ENCODE measurements around the gene VPS4B.

The VPS4B gene

DNA sequence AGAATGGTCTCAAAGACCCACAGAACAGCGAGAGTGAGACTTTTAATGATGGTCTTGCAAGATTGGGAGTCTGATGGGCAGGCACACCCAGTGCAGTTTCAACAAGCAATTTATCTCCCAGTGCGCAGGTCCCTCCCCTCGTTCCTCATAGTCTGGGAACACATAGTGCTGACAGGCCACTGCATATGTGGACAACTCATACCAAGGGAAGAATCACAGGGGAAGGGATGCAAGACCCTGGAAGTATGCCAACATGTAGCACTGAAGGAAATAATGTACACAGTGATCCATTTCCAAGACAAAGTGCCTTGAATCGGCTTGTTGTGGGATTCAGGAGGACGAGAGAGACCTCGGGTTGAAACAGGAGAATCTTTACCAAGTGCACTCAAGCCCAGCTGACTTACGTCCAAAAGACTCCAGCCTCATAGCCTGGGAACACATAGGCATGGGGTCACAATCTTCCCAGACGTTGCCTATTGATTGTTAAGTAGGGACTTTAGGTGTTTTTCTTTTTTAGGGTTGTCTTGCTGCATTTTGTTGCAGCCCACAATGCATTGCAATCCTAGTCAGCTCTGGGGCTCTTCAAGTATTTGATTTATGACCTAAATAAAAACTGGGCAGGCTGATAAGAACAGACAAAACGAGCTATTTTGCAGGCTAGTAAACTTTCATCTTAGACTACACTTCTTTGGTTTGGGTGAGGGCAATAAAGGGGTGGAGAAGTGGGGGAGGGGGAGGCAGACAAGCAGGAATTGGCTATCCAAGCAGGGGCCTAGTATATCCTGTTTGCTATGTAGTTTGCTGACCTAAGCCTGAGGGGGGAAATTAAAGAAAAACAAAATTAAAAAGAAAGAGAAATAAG, 29.8 kb upstream of the VPS4B start:
- no peaks in the 10 kb centered on the region for H3K9me3 ChIP-seq (ENCODE audit: control insufficient read depth in 2 of 2, low read length in 2 of 2)
- no peak overlapping the region for H3K27ac ChIP-seq (ENCODE audit: low read length)
- H3K9ac ChIP-seq (ENCODE audit: low read length in 2 of 2), result no peak overlapping the region
- no peaks in the 10 kb centered on the region for H3K27me3 ChIP-seq (ENCODE audit: control insufficient read depth in 1 of 2, insufficient read depth in 2 of 2, low read length in 2 of 2)
- no peaks in the 10 kb centered on the region for H3K36me3 ChIP-seq (ENCODE audit: control insufficient read depth in 2 of 2, insufficient read depth in 2 of 2, low read length in 2 of 2)
- H3K4me3 ChIP-seq (ENCODE audit: low read length in 2 of 2), result no peak overlapping the region
- peaks cover 2% of the 10 kb centered on the region for H3K4me1 ChIP-seq (ENCODE audit: control insufficient read depth, insufficient read depth, low read length)

DNA sequence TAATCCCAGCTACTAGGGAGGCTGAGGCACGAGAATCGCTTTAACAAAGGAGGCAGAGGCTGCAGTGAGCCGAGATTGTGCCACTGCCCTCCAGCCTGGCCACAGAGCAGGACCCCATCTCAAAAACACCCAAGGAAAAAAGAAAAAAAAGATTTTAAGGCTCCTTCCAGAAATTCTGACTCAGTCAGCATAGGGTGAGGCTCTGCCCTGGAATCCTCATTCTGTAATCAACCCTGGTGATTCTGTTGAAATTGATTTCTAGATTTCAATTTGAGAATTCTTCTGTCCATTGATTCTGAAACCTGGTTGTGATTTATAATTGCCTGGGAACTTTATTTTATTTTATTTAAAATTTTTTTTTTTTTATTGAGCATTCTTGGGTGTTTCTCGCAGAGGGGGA, 27.1 kb upstream of the VPS4B start:
- Histone ChIP-seq H3K27ac (ENCODE audit: low read length) (no peak overlapping the region), H3K9ac (ENCODE audit: low read length in 2 of 2) (no peak overlapping the region), H3K4me3 (ENCODE audit: low read length in 2 of 2) (no peak overlapping the region), H3K36me3 (ENCODE audit: control insufficient read depth in 2 of 2, insufficient read depth in 2 of 2, low read length in 2 of 2) (no peaks in the 10 kb centered on the region), H3K9me3 (ENCODE audit: control insufficient read depth in 2 of 2, low read length in 2 of 2) (no peaks in the 10 kb centered on the region), H3K4me1 (ENCODE audit: control insufficient read depth, insufficient read depth, low read length) (peaks cover 2% of the 10 kb centered on the region), H3K27me3 (ENCODE audit: control insufficient read depth in 1 of 2, insufficient read depth in 2 of 2, low read length in 2 of 2) (no peaks in the 10 kb centered on the region)

DNA sequence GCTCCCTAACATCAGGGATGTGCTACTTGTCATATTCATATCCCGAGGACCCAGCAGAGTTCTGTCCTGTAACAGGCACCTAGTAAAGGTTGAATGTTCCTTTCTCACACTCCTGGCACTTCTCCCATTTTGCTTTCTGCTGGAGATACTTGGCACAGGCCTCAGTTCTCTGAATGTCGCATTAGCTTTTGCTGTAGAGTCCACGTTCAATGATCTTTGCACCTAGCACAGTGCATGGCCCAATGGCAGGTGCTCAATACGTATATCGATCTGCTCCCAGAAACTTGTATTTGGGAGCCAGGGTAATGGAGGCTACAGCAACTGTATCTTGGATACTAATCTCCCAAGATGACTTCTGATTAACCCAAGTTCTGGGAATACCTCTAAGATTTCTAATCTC, 24.8 kb upstream of the VPS4B start:
- Histone ChIP-seq H3K4me1 (ENCODE audit: control insufficient read depth, insufficient read depth, low read length) (peaks cover 2% of the 10 kb centered on the region), H3K27ac (ENCODE audit: low read length) (no peak overlapping the region), H3K36me3 (ENCODE audit: control insufficient read depth in 2 of 2, insufficient read depth in 2 of 2, low read length in 2 of 2) (no peaks in the 10 kb centered on the region), H3K9me3 (ENCODE audit: control insufficient read depth in 2 of 2, low read length in 2 of 2) (no peaks in the 10 kb centered on the region), H3K27me3 (ENCODE audit: control insufficient read depth in 1 of 2, insufficient read depth in 2 of 2, low read length in 2 of 2) (no peaks in the 10 kb centered on the region), H3K4me3 (ENCODE audit: low read length in 2 of 2) (no peak overlapping the region), H3K9ac (ENCODE audit: low read length in 2 of 2) (no peak overlapping the region)

DNA sequence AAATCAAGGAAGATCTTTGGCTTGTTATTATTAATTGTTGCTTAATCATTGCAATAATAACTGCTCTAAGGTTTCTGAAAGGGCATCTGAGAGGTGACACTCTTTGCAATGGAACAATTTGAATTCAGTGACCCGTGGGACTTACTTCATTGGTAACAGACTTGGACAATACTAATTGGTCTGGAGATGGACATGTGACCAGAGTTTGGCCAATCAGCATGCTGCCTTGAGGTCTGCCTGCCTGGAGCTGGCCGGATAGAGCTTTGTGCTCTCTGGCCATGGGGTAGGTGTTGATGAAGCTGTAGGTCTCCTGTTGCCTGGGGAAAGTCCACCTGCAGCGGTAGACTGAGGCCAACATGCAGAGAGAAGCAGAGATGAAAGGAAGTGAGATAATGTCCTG, 24.0 kb upstream of the VPS4B start:
- Histone ChIP-seq H3K4me1 (ENCODE audit: control insufficient read depth, insufficient read depth, low read length) (no peaks in the 10 kb centered on the region), H3K36me3 (ENCODE audit: control insufficient read depth in 2 of 2, insufficient read depth in 2 of 2, low read length in 2 of 2) (no peaks in the 10 kb centered on the region), H3K9me3 (ENCODE audit: control insufficient read depth in 2 of 2, low read length in 2 of 2) (no peaks in the 10 kb centered on the region), H3K9ac (ENCODE audit: low read length in 2 of 2) (no peak overlapping the region), H3K27ac (ENCODE audit: low read length) (no peak overlapping the region), H3K4me3 (ENCODE audit: low read length in 2 of 2) (no peak overlapping the region), H3K27me3 (ENCODE audit: control insufficient read depth in 1 of 2, insufficient read depth in 2 of 2, low read length in 2 of 2) (no peaks in the 10 kb centered on the region)

GRCh38 chr18:63445037-63445436, 22.8 kb upstream of the VPS4B start:
- no peaks in the 10 kb centered on the region for H3K9me3 ChIP-seq (ENCODE audit: control insufficient read depth in 2 of 2, low read length in 2 of 2)
- H3K36me3 ChIP-seq (ENCODE audit: control insufficient read depth in 2 of 2, insufficient read depth in 2 of 2, low read length in 2 of 2), result no peaks in the 10 kb centered on the region
- no peak overlapping the region for H3K9ac ChIP-seq (ENCODE audit: low read length in 2 of 2)
- no peaks in the 10 kb centered on the region for H3K4me1 ChIP-seq (ENCODE audit: control insufficient read depth, insufficient read depth, low read length)
- H3K27ac ChIP-seq (ENCODE audit: low read length), result no peak overlapping the region
- no peaks in the 10 kb centered on the region for H3K27me3 ChIP-seq (ENCODE audit: control insufficient read depth in 1 of 2, insufficient read depth in 2 of 2, low read length in 2 of 2)
- H3K4me3 ChIP-seq (ENCODE audit: low read length in 2 of 2), result no peak overlapping the region

DNA sequence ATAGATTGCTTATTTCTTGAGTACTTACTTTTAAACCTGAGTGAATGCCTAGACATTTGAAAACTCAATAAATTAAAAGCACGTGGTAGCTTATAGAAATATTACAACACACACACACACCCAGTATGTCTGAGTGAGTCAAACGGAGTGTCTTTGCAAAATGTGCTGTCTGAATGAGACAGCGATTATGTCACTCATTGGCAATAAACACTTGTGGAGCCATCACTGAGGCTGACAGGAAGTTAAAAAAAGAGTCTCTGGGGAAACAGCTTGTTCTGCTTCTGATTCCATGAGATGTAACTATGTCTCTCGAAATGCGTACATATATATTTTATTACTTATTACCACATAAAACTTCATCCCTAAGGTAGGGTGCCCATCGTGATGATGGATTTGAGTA, 22.3 kb upstream of the VPS4B start:
- Histone ChIP-seq H3K27ac (ENCODE audit: low read length) (no peak overlapping the region), H3K9ac (ENCODE audit: low read length in 2 of 2) (no peak overlapping the region), H3K36me3 (ENCODE audit: control insufficient read depth in 2 of 2, insufficient read depth in 2 of 2, low read length in 2 of 2) (no peaks in the 10 kb centered on the region), H3K4me1 (ENCODE audit: control insufficient read depth, insufficient read depth, low read length) (no peaks in the 10 kb centered on the region), H3K4me3 (ENCODE audit: low read length in 2 of 2) (no peak overlapping the region), H3K27me3 (ENCODE audit: control insufficient read depth in 1 of 2, insufficient read depth in 2 of 2, low read length in 2 of 2) (no peaks in the 10 kb centered on the region), H3K9me3 (ENCODE audit: control insufficient read depth in 2 of 2, low read length in 2 of 2) (no peaks in the 10 kb centered on the region)

DNA sequence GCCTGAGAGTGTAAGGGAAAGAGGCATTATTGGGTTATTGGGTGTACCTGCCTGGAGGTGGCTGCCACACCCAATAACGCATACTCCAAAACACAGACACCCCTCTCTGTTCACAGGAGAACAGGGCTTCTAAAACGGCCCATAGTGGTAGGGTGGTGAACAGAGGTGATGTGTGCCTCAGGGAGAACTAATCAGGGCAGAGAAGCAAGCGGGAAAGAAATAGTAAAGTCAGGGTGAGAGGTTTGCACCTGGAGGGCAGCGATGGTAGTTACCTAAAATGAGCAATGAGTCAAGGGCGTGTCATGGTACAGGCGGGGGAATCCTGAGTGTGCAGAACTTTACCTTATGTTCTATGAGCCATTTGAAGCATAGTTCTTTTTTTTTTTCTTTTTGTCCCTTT, 21.6 kb upstream of the VPS4B start:
- Histone ChIP-seq H3K4me3 (ENCODE audit: low read length in 2 of 2) (no peak overlapping the region), H3K27me3 (ENCODE audit: control insufficient read depth in 1 of 2, insufficient read depth in 2 of 2, low read length in 2 of 2) (no peaks in the 10 kb centered on the region), H3K9me3 (ENCODE audit: control insufficient read depth in 2 of 2, low read length in 2 of 2) (no peaks in the 10 kb centered on the region), H3K4me1 (ENCODE audit: control insufficient read depth, insufficient read depth, low read length) (peaks cover 3% of the 10 kb centered on the region), H3K36me3 (ENCODE audit: control insufficient read depth in 2 of 2, insufficient read depth in 2 of 2, low read length in 2 of 2) (no peaks in the 10 kb centered on the region), H3K27ac (ENCODE audit: low read length) (no peak overlapping the region), H3K9ac (ENCODE audit: low read length in 2 of 2) (no peak overlapping the region)

- Histone ChIP-seq H3K27me3 (ENCODE audit: control insufficient read depth in 1 of 2, insufficient read depth in 2 of 2, low read length in 2 of 2) (no peaks in the 10 kb centered on the region), H3K36me3 (ENCODE audit: control insufficient read depth in 2 of 2, insufficient read depth in 2 of 2, low read length in 2 of 2) (no peaks in the 10 kb centered on the region), H3K4me1 (ENCODE audit: control insufficient read depth, insufficient read depth, low read length) (peaks cover 3% of the 10 kb centered on the region), H3K9ac (ENCODE audit: low read length in 2 of 2) (no peak overlapping the region), H3K27ac (ENCODE audit: low read length) (no peak overlapping the region), H3K9me3 (ENCODE audit: control insufficient read depth in 2 of 2, low read length in 2 of 2) (no peaks in the 10 kb centered on the region), H3K4me3 (ENCODE audit: low read length in 2 of 2) (no peak overlapping the region)
Observed at GRCh38 chr18:63440881-63441280, 18.6 kb upstream of the VPS4B start.

DNA sequence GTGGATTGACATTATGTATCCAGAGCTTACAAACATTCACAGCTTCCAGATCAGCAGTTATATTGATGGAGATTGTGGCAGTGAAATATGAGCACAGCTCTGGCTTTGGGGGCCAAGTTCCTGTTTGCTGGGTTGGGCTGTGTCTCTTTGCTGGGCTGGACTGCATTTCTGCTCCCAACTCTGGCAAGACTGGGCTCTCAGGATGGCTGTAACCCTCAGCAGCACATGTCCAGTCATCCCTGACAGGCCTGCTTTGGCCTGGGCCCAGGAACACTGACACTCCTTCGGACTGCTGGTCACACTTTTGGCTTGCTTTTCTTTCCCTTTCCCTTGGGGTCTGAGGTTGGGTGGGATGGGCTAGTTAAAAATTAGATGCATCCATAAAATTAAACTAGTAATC, 17.9 kb upstream of the VPS4B start:
- no peak overlapping the region for H3K9ac ChIP-seq (ENCODE audit: low read length in 2 of 2)

GRCh38 chr18:63439334-63439733, 17.1 kb upstream of the VPS4B start:
- Histone ChIP-seq H3K9me3 (ENCODE audit: control insufficient read depth in 2 of 2, low read length in 2 of 2) (no peaks in the 10 kb centered on the region), H3K27me3 (ENCODE audit: control insufficient read depth in 1 of 2, insufficient read depth in 2 of 2, low read length in 2 of 2) (no peaks in the 10 kb centered on the region), H3K27ac (ENCODE audit: low read length) (no peak overlapping the region), H3K9ac (ENCODE audit: low read length in 2 of 2) (no peak overlapping the region), H3K4me1 (ENCODE audit: control insufficient read depth, insufficient read depth, low read length) (peaks cover 3% of the 10 kb centered on the region), H3K36me3 (ENCODE audit: control insufficient read depth in 2 of 2, insufficient read depth in 2 of 2, low read length in 2 of 2) (no peaks in the 10 kb centered on the region), H3K4me3 (ENCODE audit: low read length in 2 of 2) (peak overlapping the region in 1 of 2 donors; percentile 25)

More for the DNA sequence above, 17.9 kb upstream of the VPS4B start:
- Histone ChIP-seq H3K4me3 (ENCODE audit: low read length in 2 of 2) (no peak overlapping the region), H3K9me3 (ENCODE audit: control insufficient read depth in 2 of 2, low read length in 2 of 2) (no peaks in the 10 kb centered on the region), H3K36me3 (ENCODE audit: control insufficient read depth in 2 of 2, insufficient read depth in 2 of 2, low read length in 2 of 2) (no peaks in the 10 kb centered on the region), H3K27ac (ENCODE audit: low read length) (no peak overlapping the region), H3K27me3 (ENCODE audit: control insufficient read depth in 1 of 2, insufficient read depth in 2 of 2, low read length in 2 of 2) (no peaks in the 10 kb centered on the region), H3K4me1 (ENCODE audit: control insufficient read depth, insufficient read depth, low read length) (peaks cover 3% of the 10 kb centered on the region)

GRCh38 chr18:63438181-63438580, 15.9 kb upstream of the VPS4B start:
- H3K4me1 ChIP-seq (ENCODE audit: control insufficient read depth, insufficient read depth, low read length), result peaks cover 3% of the 10 kb centered on the region
- no peak overlapping the region for H3K9ac ChIP-seq (ENCODE audit: low read length in 2 of 2)
- H3K36me3 ChIP-seq (ENCODE audit: control insufficient read depth in 2 of 2, insufficient read depth in 2 of 2, low read length in 2 of 2), result no peaks in the 10 kb centered on the region
- H3K9me3 ChIP-seq (ENCODE audit: control insufficient read depth in 2 of 2, low read length in 2 of 2), result no peaks in the 10 kb centered on the region
- no peak overlapping the region for H3K4me3 ChIP-seq (ENCODE audit: low read length in 2 of 2)
- H3K27me3 ChIP-seq (ENCODE audit: control insufficient read depth in 1 of 2, insufficient read depth in 2 of 2, low read length in 2 of 2), result no peaks in the 10 kb centered on the region
- H3K27ac ChIP-seq (ENCODE audit: low read length), result no peak overlapping the region
